HG02943 (cell line): ENCODE data around the gene ITGA11.
"Not testable (repeated sequence)": the region's sequence is repeated elsewhere in the genome, so short reads cannot be mapped to it uniquely, and the experiment has no call there.

Experiments used
- ATAC-seq: cut with Tn5 transposase; IDR thresholded peaks from one replicate; pipeline ENCODE4 v1.9.1; 2021; ENCODE audit warnings: mild to moderate bottlenecking, low read depth, moderate library complexity; ENCODE audit not compliant: unreplicated experiment

The ITGA11 gene

GRCh38 chr15:68425428-68426060 is 6.4 kb downstream of the ITGA11 start:
- ATAC-seq = no peak

- ATAC-seq = no peak
These were observed 7.1 kb downstream of the ITGA11 start for GRCh38 chr15:68424754-68425390.

GRCh38 chr15:68423359-68424296 is 8.3 kb downstream of the ITGA11 start:
- no peak for ATAC-seq

GRCh38 chr15:68422403-68423145 is 9.4 kb downstream of the ITGA11 start:
- ATAC-seq = not testable (repeated sequence)

GRCh38 chr15:68421798-68422402 is 10.1 kb downstream of the ITGA11 start:
- ATAC-seq = no peak

GRCh38 chr15:68421115-68421551 is 10.8 kb downstream of the ITGA11 start:
- no peak for ATAC-seq

GRCh38 chr15:68420186-68420684 is 11.7 kb downstream of the ITGA11 start:
- no peak for ATAC-seq

GRCh38 chr15:68419301-68420175 is 12.4 kb downstream of the ITGA11 start:
- ATAC-seq = no peak

GRCh38 chr15:68418611-68419161 is 13.3 kb downstream of the ITGA11 start:
- ATAC-seq = no peak

- ATAC-seq = no peak
These were observed 14.1 kb downstream of the ITGA11 start for GRCh38 chr15:68417897-68418296.

GRCh38 chr15:68417051-68417450 is 14.9 kb downstream of the ITGA11 start:
- ATAC-seq = no peak

- ATAC-seq = no peak
These were observed 15.8 kb downstream of the ITGA11 start for GRCh38 chr15:68416158-68416535.

GRCh38 chr15:68415501-68416157 is 16.3 kb downstream of the ITGA11 start:
- no peak for ATAC-seq

- no peak for ATAC-seq
These were observed 16.9 kb downstream of the ITGA11 start for GRCh38 chr15:68415061-68415460.

GRCh38 chr15:68414591-68414990 is 17.4 kb downstream of the ITGA11 start:
- ATAC-seq = no peak

- no peak for ATAC-seq
These were observed 17.8 kb downstream of the ITGA11 start for GRCh38 chr15:68414206-68414555.

GRCh38 chr15:68413363-68414205 is 18.4 kb downstream of the ITGA11 start:
- no peak for ATAC-seq
